H1 (cell line): ENCODE results near the gene NDUFV1. TPM values are rescaled to one million over a fixed set of nuclear protein-coding genes. Genes with fewer than 3 reads are reported as not detected.

ENCODE experiments used
- CTCF ChIA-PET: fragments of 300-600 bp; sonication (Branson Sonifier 250); formaldehyde crosslinking; loops from one replicate; lab custom pipeline; 2021; ENCODE audit not compliant: partially characterized antibody; lab: Charles Lee
- POLR2A ChIA-PET: fragments of 300-600 bp; sonication (Branson Sonifier 250); formaldehyde crosslinking; loops from one replicate; lab custom pipeline; 2021; ENCODE audit warnings: inconsistent platforms; ENCODE audit not compliant: partially characterized antibody; lab: Charles Lee
- DNase-seq, 2 experiments: peaks; one replicate each; pipeline versions ENCODE4 v3.0.0 to v3.0.0-alpha.2; 2010 to 2022; ENCODE audit warnings: low spot score in 2 of 2, low read depth in 1 of 2, mixed read lengths in 1 of 2
- FAIRE-seq: peaks from 2 replicates; lab custom pipeline; 2011; peaks lifted over from hg19 to GRCh38; lab: Jason Lieb, UNC
- H2AFZ ChIP-seq: 2 replicates; pipeline ENCODE4 v1.8.1; 2012; ENCODE audit warnings: low read length, inconsistent platforms
- H2AK5ac ChIP-seq: 2 replicates; pipeline ENCODE4 v1.6.1; 2013; ENCODE audit warnings: low read depth, low read length
- H2BK120ac ChIP-seq: replicated peaks from 2 replicates; pipeline ENCODE3; 2013; ENCODE audit warnings: low read depth, low read length, inconsistent platforms
- H2BK12ac ChIP-seq: 2 replicates; pipeline ENCODE4 v1.6.1; 2013; ENCODE audit warnings: low read depth, low read length
- H2BK15ac ChIP-seq: 2 replicates; pipeline ENCODE4 v1.6.1; 2013; ENCODE audit warnings: low read length
- H2BK20ac ChIP-seq: 2 replicates; pipeline ENCODE4 v1.6.1; 2013; ENCODE audit warnings: low read length
- H2BK5ac ChIP-seq: 2 replicates; pipeline ENCODE4 v1.6.1; 2013; ENCODE audit warnings: low read depth, low read length
- H3K14ac ChIP-seq: 2 replicates; pipeline ENCODE4 v1.6.1; 2013; ENCODE audit warnings: inconsistent platforms; ENCODE audit not compliant: insufficient read length
- H3K18ac ChIP-seq: 2 replicates; pipeline ENCODE4 v1.6.1; 2013; ENCODE audit warnings: low read length; ENCODE audit errors: extremely low read depth
- H3K23ac ChIP-seq: 2 replicates; pipeline ENCODE4 v1.6.1; 2013; ENCODE audit warnings: inconsistent platforms; ENCODE audit not compliant: insufficient read length
- H3K23me2 ChIP-seq: 2 replicates; pipeline ENCODE4 v1.6.1; 2013; ENCODE audit warnings: low read depth, low read length
- H3K27ac ChIP-seq: 2 replicates; pipeline ENCODE4 v1.6.1; 2011; ENCODE audit warnings: low read depth, low read length, inconsistent platforms
- H3K27me3 ChIP-seq, 4 experiments: replicated peaks in 1 of 4; 1 replicate in 1 of 4; 2 replicates in 3 of 4; pipeline versions ENCODE4 v1.6.1 to v1.8.1; 2011 to 2013; ENCODE audit warnings: low read length in 3 of 4, mild to moderate bottlenecking in 3 of 4, inconsistent platforms in 2 of 4, mixed read lengths in 2 of 4, moderate library complexity in 1 of 4; ENCODE audit not compliant: control insufficient read depth in 3 of 4, insufficient read depth in 3 of 4; ENCODE audit errors: extremely low read depth in 1 of 4
- H3K36me3 ChIP-seq, 4 experiments: 2 replicates each; pipeline versions ENCODE4 v1.6.1 to v1.8.1; 2011 to 2013; ENCODE audit warnings: mild to moderate bottlenecking in 4 of 4, low read length in 3 of 4, moderate library complexity in 2 of 4, control low read depth in 1 of 4, inconsistent platforms in 1 of 4; ENCODE audit not compliant: insufficient read depth in 4 of 4, control insufficient read depth in 2 of 4
- H3K4ac ChIP-seq: replicated peaks from 2 replicates; pipeline ENCODE3; 2013; ENCODE audit warnings: low read length, low read depth, mixed read lengths, inconsistent platforms; ENCODE audit not compliant: insufficient read length
- H3K4me1 ChIP-seq, 4 experiments: replicated peaks in 1 of 4; 1 replicate in 1 of 4; 2 replicates in 3 of 4; pipeline versions ENCODE4 v1.6.1 to v1.8.1; 2011 to 2013; ENCODE audit warnings: low read length in 3 of 4, inconsistent platforms in 2 of 4, mixed read lengths in 1 of 4; ENCODE audit not compliant: insufficient read depth in 4 of 4, control insufficient read depth in 3 of 4
- H3K4me2 ChIP-seq, 2 experiments: 2 replicates each; pipeline versions ENCODE4 v1.6.1 to v1.8.1; 2011 to 2013; ENCODE audit warnings: low read depth in 2 of 2, low read length in 2 of 2, control low read depth in 1 of 2, inconsistent platforms in 1 of 2, mild to moderate bottlenecking in 1 of 2; ENCODE audit not compliant: insufficient read depth in 1 of 2
- H3K4me3 ChIP-seq, 4 experiments: fragments of 200-600, 300-600 bp in 1 of 4; sonication (generic), shearing (Covaris generic), sonication (Bioruptor Twin) in 1 of 4; 2 replicates each; pipeline versions ENCODE4 v1.5.1 to v1.8.1; 2011 to 2016; ENCODE audit warnings: low read length in 4 of 4, low read depth in 3 of 4, control low read depth in 2 of 4, inconsistent platforms in 2 of 4, mild to moderate bottlenecking in 2 of 4, mixed read lengths in 1 of 4, moderate library complexity in 1 of 4; ENCODE audit not compliant: insufficient read depth in 2 of 4; ENCODE audit errors: extremely low read depth in 1 of 4
- H3K56ac ChIP-seq: replicated peaks from 2 replicates; pipeline ENCODE3; 2013; ENCODE audit warnings: low read depth, mild to moderate bottlenecking, mixed read lengths, low read length, inconsistent platforms; ENCODE audit not compliant: insufficient read length
- H3K79me1 ChIP-seq: 2 replicates; pipeline ENCODE4 v1.6.1; 2013; ENCODE audit warnings: low read depth, low read length, control low read depth
- H3K79me2 ChIP-seq, 2 experiments: 2 replicates each; pipeline versions ENCODE4 v1.6.1 to v1.8.1; 2012 to 2013; ENCODE audit warnings: low read length in 2 of 2, mild to moderate bottlenecking in 2 of 2, inconsistent platforms in 1 of 2; ENCODE audit not compliant: insufficient read depth in 2 of 2, control insufficient read depth in 1 of 2
- H3K9ac ChIP-seq, 4 experiments: replicated peaks in 1 of 4; 1 replicate in 1 of 4; 2 replicates in 3 of 4; pipeline versions ENCODE4 v1.6.1 to v1.8.1; 2011 to 2013; ENCODE audit warnings: low read depth in 3 of 4, low read length in 3 of 4, control low read depth in 2 of 4, mild to moderate bottlenecking in 2 of 4, moderate library complexity in 2 of 4, inconsistent platforms in 1 of 4; ENCODE audit errors: extremely low read depth in 1 of 4
- H3K9me3 ChIP-seq, 2 experiments: 2 replicates each; pipeline versions ENCODE4 v1.6.1 to v1.8.1; 2012 to 2013; ENCODE audit warnings: mild to moderate bottlenecking in 2 of 2, moderate library complexity in 2 of 2, control low read depth in 1 of 2, inconsistent platforms in 1 of 2, low read depth in 1 of 2, low read length in 1 of 2, mixed read lengths in 1 of 2; ENCODE audit not compliant: insufficient read depth in 2 of 2
- H4K20me1 ChIP-seq, 2 experiments: replicated peaks in 1 of 2; 2 replicates each; pipeline versions ENCODE3 to v1.8.1; 2011 to 2013; ENCODE audit warnings: inconsistent platforms in 2 of 2, low read length in 2 of 2, mild to moderate bottlenecking in 1 of 2; ENCODE audit not compliant: insufficient read depth in 2 of 2, control insufficient read depth in 1 of 2
- H4K5ac ChIP-seq: 2 replicates; pipeline ENCODE4 v1.6.1; 2013; ENCODE audit warnings: low read length, low read depth, mixed read lengths, inconsistent platforms; ENCODE audit not compliant: insufficient read length
- H4K8ac ChIP-seq: 2 replicates; pipeline ENCODE4 v1.8.0; 2013; ENCODE audit warnings: mild to moderate bottlenecking, moderate library complexity, low read length, inconsistent platforms; ENCODE audit not compliant: insufficient read depth; ENCODE audit errors: extremely low read depth
- H4K91ac ChIP-seq: replicated peaks from 2 replicates; pipeline ENCODE3; 2013; ENCODE audit warnings: low read length, mixed read lengths, inconsistent platforms; ENCODE audit not compliant: insufficient read length
- RNF2 ChIP-seq: fragments of 200-900, 300-1000 bp; sonication (generic); IDR thresholded peaks from 2 replicates; pipeline ENCODE4 v1.7.1; 2016; ENCODE audit warnings: borderline replicate concordance, low read depth, mild to moderate bottlenecking, antibody characterized with exemption, low read length; ENCODE audit not compliant: poor library complexity, severe bottlenecking; ENCODE audit errors: missing control alignments
- SRF ChIP-seq: IDR thresholded peaks from 2 replicates; pipeline ENCODE4 v1.6.1; 2011; ENCODE audit warnings: mild to moderate bottlenecking, low read depth, low read length, moderate library complexity
- TAF1 ChIP-seq: IDR thresholded peaks from 2 replicates; pipeline ENCODE4 v1.6.1; 2011; ENCODE audit warnings: mild to moderate bottlenecking, low read depth, low read length
- TAF7 ChIP-seq: optimal IDR thresholded peaks from 2 replicates; pipeline ENCODE3; 2011; ENCODE audit warnings: low read depth, mild to moderate bottlenecking, inconsistent platforms, low read length, moderate library complexity, borderline replicate concordance
- TEAD4 ChIP-seq: IDR thresholded peaks from 2 replicates; pipeline ENCODE4 v1.6.1; 2012; ENCODE audit warnings: low read depth, low read length, inconsistent platforms, mixed read lengths
- WGBS, 2 experiments: shearing (Covaris generic) in 1 of 2; methylation state at CpG; one replicate each; pipeline versions ENCODE4 v1.1.6 to v1.1.7; 2013 to 2015; ENCODE audit warnings: low lambda C conversion rate in 2 of 2, mixed read lengths in 2 of 2, inconsistent platforms in 1 of 2, low coverage in 1 of 2, missing lambda C conversion rate in 1 of 2; ENCODE audit not compliant: insufficient replicate concordance in 2 of 2, insufficient coverage in 1 of 2, insufficient read length in 1 of 2; ENCODE audit errors: extremely low coverage in 1 of 2, missing lambda C conversion rate in 1 of 2; 5-methylcytosine and 5-hydroxymethylcytosine counted together
- polyA plus RNA-seq, 7 experiments: library from polyadenylated mRNA; depleted of rRNA in 3 of 7; stranded (reverse) in 5 of 7; unstranded in 2 of 7; fragments of >200 nt in 5 of 7; fragments of 200-250 nt in 2 of 7; gene quantifications; 1 replicate in 5 of 7; 2 replicates in 1 of 7; 4 replicates in 1 of 7; pipeline versions ENCODE4 v1.2.1 to v1.2.3, GENCODE V29; 2011 to 2013; ENCODE audit warnings: missing spikeins in 2 of 7, mixed read lengths in 2 of 7
- total RNA-seq: library from RNA; stranded (reverse); fragmentation: NEBNext Ultra II Directional; extraction: Animal tissue kit (Norgen Biotek cat#: 25700); gene quantifications from 2 replicates; pipeline ENCODE4 v1.2.1, GENCODE V29; 2021
- TF ChIP-seq, protein P1 (sequence below), 3 experiments: IDR thresholded peaks; 1 replicate in 2 of 3; 2 replicates in 1 of 3; pipeline versions ENCODE4 v1.5.1 to v1.6.1; 2011; ENCODE audit warnings: low read length in 3 of 3, mild to moderate bottlenecking in 3 of 3, inconsistent platforms in 2 of 3, low read depth in 1 of 3, moderate library complexity in 1 of 3; ENCODE audit not compliant: insufficient read depth in 1 of 3; ENCODE audit errors: control extremely low read depth in 1 of 3
- TF ChIP-seq, protein P2 (sequence below): IDR thresholded peaks from 2 replicates; pipeline ENCODE4 v1.6.1; 2012; ENCODE audit warnings: inconsistent platforms

NDUFV1 gene
- total and polyA plus RNA-seq, 2 of the 8 experiments (the other 6 are each of a cell fraction or from before 2014, with no cell fraction given) = 125 to 131 TPM

DNA sequence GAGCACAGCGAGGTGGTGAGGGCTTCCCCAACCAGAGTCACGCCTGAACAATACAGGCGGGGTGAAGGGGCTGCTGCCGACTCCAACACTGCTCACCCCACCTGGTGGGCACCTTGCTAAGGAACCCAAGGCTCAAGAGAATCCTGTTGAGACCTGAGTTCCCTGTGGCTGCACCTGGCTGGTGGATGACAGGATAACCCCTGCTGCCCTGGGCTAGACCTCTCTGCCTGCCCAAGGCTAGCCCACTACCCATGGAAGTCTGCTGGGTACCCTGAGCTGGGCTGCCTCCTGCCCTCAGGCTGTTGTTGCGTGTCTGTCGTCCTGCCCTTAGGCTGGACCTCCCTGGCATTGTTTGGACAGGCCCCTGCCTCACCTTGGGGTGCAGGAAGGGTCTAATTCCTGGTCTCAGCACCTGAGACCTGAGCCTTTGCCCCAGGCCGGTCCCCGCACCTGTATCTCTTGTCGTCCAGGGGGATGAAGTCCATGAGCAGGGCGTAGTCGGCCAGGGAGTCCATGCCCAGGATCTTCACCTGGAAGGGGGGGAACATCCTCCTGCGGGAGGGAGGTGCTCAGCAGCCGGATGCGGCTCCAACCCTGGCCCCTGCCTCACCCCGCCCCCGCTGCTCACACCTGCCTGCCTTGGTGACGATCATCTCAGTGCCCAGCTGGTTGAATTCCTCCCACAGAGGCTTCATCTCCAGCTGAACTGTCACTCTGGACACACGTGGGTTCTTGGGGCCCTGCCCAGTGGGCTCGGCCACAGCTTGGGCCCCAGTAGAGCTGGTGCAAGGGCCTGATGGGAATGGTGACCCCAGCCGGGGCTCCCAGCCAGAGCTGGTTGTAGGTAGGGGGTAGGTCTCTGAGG lies 27.9 kb downstream of the NDUFV1 start:
- H2BK120ac ChIP-seq = no peak overlapping the region
- peaks cover 0 to 20% (median 12%) of the 10 kb centered on the region in 4 experiments; a peak in 5 of 7 replicates for H3K4me1 ChIP-seq
- no peak for FAIRE-seq
- DNase-seq = no peak
- no peaks in the 10 kb centered on the region for H3K79me2 ChIP-seq
- no peak overlapping the region for H3K4me2 ChIP-seq
- no peak overlapping the region for H4K91ac ChIP-seq
- H3K14ac ChIP-seq = no peak overlapping the region
- 0 out of 2 replicates have a peak overlapping the region, but pooled peaks have one; percentile 37 for H2BK20ac ChIP-seq
- H3K56ac ChIP-seq = no peak overlapping the region
- H4K20me1 ChIP-seq = no peaks in the 10 kb centered on the region
- H2BK5ac ChIP-seq = 0 out of 2 replicates have a peak overlapping the region, but pooled peaks have one; percentile 61
- H3K4me3 ChIP-seq = no peak overlapping the region
- ChIA-PET CTCF (interaction anchor here (0.8 to 10.1 kb wide), 10 partner anchors 11 to 278 kb away, joined by 3 to 117 read pairs (median 3); no protein-coding TSS in a partner anchor), POLR2A (interaction anchor here (11.7 kb wide), 1 partner anchor 18 kb away, joined by 194 read pairs; no protein-coding TSS in a partner anchor)
- H3K9ac ChIP-seq = no peak overlapping the region
- WGBS, 2 experiments = 86% methylated on average over 17 of the region's 20 CpGs; no CpG with 5 or more reads in 1 of the 2 experiments
- H3K18ac ChIP-seq = no peak overlapping the region
- H4K8ac ChIP-seq = no peak overlapping the region
- no peak overlapping the region for H2AFZ ChIP-seq
- no peaks in the 10 kb centered on the region for H3K36me3 ChIP-seq
- no peak overlapping the region for H3K23ac ChIP-seq
- peaks cover 2% of the 10 kb centered on the region; the same call in 1 of the 2 replicates for H3K23me2 ChIP-seq
- H3K4ac ChIP-seq = no peak overlapping the region
- H3K9me3 ChIP-seq = no peaks in the 10 kb centered on the region
- no peak overlapping the region for H3K27ac ChIP-seq
- no peaks in the 10 kb centered on the region for H3K79me1 ChIP-seq
- H4K5ac ChIP-seq = no peak overlapping the region
- no peak overlapping the region for H2BK12ac ChIP-seq
- peaks cover 0 to 7% (median 3%) of the 10 kb centered on the region in 4 experiments; a peak in 4 of 7 replicates for H3K27me3 ChIP-seq
- no peak overlapping the region for H2AK5ac ChIP-seq
- peak overlapping the region; percentile 93; the same call in 1 of the 2 replicates for H2BK15ac ChIP-seq
- TF ChIP-seq RNF2 (no peak), SRF (no peak), TAF1 (no peak), TEAD4 (no peak), TAF7 (no peak)
- TF ChIP-seq, protein P1, sequence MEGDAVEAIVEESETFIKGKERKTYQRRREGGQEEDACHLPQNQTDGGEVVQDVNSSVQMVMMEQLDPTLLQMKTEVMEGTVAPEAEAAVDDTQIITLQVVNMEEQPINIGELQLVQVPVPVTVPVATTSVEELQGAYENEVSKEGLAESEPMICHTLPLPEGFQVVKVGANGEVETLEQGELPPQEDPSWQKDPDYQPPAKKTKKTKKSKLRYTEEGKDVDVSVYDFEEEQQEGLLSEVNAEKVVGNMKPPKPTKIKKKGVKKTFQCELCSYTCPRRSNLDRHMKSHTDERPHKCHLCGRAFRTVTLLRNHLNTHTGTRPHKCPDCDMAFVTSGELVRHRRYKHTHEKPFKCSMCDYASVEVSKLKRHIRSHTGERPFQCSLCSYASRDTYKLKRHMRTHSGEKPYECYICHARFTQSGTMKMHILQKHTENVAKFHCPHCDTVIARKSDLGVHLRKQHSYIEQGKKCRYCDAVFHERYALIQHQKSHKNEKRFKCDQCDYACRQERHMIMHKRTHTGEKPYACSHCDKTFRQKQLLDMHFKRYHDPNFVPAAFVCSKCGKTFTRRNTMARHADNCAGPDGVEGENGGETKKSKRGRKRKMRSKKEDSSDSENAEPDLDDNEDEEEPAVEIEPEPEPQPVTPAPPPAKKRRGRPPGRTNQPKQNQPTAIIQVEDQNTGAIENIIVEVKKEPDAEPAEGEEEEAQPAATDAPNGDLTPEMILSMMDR (IDR thresholded peaks at IDR 0.05; ENCODE audit: control extremely low read depth in 1 of 3, insufficient read depth in 1 of 3, low read depth in 1 of 3, low read length in 3 of 3) = peak in 2 of 3 experiments; percentile 1 to 8; a peak in 2 of 4 replicates
- TF ChIP-seq, protein P2, sequence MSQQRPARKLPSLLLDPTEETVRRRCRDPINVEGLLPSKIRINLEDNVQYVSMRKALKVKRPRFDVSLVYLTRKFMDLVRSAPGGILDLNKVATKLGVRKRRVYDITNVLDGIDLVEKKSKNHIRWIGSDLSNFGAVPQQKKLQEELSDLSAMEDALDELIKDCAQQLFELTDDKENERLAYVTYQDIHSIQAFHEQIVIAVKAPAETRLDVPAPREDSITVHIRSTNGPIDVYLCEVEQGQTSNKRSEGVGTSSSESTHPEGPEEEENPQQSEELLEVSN = no peak
